Islet of Langerhans (tissue), 1 donor: ENCODE data around the gene SEPTIN1.

Source experiments
- FAIRE-seq: peaks from one replicate; lab custom pipeline; 2011; peaks lifted over from hg19 to GRCh38; lab: Jason Lieb, UNC

The SEPTIN1 gene

DNA sequence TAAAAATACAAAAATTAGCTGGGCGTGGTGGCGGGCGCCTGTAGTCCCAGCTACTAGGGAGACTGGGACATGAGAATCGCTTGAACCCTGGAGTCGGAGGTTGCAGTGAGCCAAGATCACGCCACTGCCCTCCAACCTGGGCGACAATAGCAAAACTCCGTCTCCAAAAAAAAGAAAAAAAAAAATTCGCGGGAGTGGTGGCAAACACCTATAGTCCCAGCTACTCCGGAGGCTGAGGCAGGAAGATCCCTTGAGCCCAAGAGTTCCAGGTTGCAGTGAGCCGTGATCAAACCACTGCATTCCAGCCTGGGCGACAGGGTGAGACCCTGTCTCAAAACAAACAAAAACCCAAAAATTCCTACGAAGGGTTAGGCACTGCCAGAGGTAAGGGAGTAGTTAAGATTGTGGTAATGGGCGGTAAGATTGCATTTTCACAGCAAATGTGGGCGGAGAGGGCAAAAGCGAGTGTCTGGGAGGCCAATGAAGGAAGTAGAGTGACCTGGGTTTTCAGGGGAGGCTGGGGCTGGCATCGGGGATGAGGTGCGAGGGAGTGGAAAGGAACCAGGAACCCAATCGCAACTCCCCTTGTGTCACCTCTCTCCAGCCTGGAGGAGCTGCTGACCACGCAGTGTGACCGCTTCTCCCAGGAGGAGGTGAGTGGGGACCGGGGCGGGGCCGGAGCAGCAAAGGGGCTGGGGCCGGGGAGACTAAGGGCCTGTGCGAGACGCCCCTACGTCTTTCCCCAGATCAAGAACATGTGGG is 5.1 kb downstream of the SEPTIN1 start:
- no peak for FAIRE-seq

DNA sequence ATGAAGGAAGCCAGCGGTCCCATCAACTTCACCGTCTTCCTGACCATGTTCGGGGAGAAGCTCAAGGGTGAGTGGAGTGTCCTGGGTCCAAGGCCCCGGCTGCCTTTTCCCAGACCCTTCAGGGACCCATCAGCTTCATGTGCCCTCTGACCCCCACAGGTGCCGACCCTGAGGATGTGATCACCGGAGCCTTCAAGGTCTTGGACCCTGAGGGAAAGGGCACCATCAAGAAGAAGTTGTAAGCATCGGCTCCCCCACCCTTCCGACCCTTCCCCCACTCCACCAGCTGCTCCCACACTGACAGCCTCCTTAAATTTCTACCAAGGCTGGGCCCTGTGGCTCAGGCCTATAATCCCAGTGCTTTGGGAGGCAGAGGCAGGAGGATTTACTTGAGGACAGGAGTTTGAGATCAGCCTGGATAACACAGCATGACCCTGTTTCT is 5.9 kb downstream of the SEPTIN1 start:
- FAIRE-seq: no peak

DNA sequence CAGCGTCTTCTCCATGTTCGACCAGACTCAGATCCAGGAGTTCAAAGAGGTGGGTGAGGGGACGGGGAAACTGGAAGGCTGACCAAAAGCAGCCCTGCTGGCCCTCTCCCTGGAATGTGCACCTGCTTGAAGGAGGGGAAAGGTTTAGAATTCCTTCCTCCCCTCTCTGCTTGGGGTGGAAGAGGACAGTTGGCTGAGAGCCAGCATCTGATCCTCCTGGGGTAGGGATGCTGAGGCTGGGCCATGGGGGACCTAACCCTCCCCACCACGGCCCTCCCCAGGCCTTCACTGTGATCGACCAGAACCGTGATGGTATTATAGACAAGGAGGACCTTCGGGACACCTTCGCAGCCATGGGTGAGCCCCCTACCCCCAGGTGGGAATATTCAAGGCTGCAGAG is 6.5 kb downstream of the SEPTIN1 start:
- no peak for FAIRE-seq

DNA sequence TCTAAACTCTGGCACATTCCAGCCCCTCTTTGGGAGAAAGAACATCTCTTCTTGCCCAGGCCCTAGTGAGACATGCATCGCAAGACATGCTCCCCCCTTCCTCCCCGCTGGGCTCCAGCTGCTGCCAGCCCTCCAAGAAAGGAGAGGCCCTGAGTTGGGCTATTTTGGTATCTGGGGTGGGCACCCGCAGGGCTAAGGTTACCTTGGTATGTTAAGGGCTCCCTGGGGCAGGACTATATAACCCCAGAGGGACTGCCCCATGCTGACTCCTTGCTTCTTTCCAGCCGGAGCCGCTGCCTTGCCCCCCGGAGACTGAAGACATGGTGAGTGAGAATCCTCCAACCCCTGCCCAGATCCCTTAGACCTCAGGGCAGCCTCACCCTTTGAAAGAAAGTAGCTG is 7.8 kb downstream of the SEPTIN1 start, which contains the start of gene MYL11:
MYL11 (plus strand) TSS at position 265 of the 400 bp plus-strand sequence; CDS start at position 321, 56 bp downstream.
- FAIRE-seq: no peak

DNA sequence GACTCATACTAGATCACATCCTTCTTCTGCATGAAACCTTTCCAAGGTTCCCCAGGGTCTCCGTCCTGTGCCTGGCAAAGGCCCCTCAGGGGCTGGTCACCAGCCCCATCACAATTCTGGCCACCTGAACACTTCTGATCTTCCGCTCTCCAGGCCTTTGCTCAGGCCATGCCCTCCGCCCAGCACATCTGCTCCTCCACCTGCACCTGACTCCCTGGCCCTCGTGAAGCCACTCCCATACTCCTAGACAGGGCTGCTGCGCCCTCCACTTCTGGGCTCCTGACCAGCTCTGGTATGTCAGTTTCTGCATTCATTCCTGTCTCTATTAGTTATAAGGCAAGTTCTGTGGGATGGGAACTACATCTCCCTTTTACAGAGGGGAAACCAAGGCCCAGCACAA is 9.6 kb downstream of the SEPTIN1 start:
- FAIRE-seq: no peak

DNA sequence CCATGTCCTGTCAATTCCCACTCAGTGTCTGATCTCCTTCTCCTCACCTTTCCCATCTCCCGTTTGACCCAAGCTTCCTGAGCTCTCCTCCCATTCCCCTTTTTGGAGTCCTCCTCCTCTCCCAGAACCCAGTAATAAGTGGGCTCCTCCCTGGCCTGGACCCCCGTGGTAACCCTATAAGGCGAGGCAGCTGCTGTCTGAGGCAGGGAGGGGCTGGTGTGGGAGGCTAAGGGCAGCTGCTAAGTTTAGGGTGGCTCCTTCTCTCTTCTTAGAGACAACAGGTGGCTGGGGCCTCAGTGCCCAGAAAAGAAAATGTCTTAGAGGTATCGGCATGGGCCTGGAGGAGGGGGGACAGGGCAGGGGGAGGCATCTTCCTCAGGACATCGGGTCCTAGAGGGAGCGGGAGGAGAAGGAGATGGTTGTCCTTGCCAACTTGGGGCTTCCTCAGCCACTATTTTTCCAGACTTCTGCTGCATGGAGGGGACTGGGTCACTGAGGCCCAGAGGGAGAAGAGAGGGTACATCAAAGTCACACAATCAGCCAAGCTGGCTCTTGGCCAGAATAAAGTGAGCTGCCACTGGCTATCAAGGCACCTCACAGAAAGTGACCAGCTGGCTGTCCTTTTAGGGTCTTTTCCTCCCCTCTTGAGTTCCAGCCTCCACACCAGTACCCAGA is 10.2 kb downstream of the SEPTIN1 start:
- no peak for FAIRE-seq

DNA sequence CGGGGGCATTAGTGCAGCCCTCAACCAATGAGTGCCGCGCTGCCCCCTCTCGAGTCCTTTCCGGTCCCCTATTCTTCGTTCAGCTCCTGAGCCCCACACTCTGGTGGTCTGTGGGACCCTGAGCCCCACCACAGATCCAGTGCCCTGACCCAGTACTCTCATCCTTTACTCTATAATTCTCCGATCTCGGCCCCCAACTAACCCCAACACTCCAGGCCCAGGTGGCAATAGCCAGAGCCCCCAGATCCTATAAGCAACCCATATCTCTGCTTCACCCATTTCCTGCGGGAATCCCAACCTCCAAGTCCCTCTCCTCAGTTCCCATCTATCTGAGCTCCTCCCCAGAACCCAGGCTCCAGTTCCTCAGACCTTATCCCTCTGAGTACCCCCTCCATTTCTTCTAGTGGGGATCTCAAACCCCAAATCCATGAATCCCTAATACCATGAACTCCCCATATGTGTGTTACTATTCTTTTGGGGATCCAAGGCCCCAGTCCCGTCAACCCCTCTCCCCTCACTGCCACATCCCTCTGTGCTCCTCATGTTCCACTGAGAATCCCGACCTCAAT is 11.0 kb downstream of the SEPTIN1 start:
- FAIRE-seq: no peak

DNA sequence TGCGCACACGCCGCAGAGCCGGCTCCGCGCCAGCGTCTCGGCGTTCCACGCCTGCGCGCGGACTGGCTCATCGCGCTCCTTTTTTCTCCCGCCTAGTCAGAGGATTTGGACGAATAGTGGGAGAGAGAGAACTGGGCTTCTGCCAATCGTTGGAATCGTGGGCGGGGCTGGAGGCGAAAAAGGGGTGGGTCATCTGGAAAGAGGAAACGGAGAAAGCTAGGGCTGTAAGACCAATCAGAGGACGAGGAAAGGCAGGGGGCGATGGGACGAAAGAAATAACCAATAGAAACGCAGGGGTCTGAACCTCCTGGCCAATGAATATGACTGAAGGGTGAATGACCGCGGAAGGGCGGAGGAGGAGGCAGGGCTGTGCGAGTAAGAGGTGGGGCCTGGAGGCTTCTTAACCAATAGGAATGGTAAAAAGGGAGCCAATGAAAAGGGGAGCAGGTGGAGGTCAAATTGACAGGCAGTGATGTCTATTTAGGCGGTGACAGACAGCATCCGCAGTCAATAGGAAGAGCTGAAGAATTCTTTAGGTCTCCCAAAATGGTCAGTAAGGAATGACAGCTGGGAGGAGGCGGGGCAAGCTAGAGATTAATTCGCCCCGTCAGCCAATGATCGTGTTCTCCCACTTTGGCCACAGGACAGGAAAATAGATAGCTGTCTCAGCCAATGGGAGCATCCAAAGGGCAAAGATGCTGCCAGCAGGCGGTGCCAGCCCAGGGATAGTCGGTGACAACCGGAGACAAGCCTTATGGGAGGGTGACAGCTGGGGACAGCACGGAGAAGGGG is 11.7 kb downstream of the SEPTIN1 start, which contains the start of gene TBC1D10B:
TBC1D10B (minus strand) TSS at position 39 of the 792 bp plus-strand sequence. CDS start 311 bp downstream, outside the sequence.
- FAIRE-seq: peak; percentile 100

DNA sequence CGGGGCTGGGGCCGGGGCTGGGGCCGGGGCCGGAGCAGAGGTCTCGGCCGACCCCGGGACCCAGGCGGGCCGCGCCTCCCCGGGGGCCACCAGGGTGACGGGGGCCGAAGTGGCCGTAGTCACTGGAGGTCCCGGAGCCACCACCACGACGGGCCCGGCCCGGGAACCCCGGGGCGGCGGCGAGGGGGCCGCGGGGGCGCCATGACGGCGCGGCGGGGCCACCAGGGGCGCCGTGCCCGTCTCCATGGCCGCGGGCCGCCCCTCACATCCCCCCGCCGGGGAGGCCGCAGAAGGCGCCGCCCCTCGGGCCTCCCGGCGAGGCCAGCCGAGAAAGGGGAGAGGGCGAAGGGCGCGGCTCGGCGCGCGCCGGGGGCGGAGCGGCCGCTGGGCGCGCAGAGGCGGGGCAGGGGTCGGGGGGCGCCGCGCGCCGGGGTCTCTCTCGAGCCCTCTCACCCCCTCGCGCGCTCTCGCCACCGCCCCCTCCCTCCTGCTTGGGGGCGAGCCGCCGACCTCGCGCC is 12.4 kb downstream of the SEPTIN1 start:
- FAIRE-seq: no peak

DNA sequence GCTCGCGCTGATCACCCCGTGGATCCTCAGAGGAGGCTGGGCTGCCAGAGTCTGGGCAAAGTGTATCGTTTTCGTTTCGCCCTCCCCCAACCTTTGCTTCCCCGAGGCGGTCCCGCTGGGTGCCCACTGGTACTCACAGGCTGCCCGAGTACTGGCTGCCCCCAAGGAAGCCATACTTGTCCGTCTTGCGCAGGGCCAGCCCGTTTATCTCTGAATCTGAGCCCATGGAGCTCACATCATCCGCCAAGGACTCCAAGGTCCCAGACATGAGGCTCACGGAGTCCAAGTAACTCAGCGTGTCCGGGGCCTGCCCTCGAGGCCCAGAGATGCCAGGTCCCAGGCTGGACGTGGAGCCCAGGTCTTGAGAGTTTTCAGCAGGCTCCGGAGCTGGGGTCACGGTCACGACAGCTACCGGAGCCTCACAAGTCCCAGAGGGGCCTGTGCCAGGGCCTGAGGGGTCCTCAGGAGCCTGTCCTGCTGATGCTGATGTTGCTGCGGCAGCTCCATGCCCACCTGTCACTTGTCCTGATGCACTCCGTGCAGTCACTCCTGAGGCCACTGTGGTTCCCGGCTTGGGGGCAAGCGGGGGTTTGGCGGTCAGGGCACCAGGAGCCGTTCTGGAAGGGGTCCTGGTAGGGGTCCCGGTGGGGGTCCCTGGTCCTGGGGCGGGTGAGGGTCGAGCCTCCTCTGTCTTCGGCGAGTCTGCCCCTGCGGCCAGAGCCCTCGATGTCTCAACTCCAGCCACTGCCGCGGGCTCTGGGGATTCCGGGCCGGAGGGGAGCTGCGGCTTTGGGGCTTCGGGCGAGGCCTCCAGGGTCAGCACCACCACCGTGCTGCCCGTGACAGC is 13.0 kb downstream of the SEPTIN1 start:
- no peak for FAIRE-seq

DNA sequence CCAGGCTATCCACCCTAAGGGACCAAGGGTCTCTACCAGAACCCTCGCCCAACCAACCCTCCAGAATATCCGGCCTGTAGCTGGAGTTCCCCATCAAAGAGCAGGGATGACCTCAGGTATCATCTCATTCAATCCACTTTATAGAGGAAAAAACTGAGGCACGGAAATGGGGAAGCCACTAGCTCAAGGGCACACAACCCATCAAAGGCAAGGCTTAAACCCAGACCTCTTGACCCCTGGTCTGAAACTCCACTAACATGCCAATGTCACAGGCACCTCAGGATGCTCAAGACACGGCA is 13.6 kb downstream of the SEPTIN1 start:
- no peak for FAIRE-seq

DNA sequence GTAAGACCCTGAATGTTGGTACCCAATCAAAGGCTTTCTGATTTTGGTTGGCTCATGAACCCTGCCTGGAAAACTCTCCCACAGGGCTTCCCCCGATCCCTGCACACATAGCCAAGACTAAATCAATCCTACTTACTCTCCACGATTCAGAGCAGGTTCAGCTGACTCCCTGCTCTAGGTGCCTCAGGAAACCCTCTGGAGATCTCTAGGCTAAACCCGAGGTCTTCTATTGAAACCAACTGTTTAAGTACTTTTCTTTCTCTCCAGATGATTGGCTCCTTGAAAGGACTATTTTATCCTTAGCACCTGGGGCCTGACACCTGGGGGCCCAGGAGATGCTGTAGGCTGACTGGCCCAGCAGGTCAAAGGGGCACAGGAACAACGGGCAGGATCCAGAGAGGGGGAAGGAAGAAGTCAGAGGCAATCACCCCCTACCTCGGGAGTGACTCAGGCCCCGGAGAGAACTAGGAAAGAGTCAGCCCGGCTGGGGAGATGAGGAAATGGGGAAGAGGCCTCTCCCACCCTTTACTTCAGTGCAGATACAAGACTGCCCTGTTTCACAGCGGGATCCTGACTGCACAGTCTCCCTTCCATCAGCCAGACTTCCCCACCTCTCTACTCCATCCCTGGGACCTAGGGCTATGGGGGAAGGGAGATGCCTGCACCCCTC is 14.1 kb downstream of the SEPTIN1 start:
- FAIRE-seq: no peak

DNA sequence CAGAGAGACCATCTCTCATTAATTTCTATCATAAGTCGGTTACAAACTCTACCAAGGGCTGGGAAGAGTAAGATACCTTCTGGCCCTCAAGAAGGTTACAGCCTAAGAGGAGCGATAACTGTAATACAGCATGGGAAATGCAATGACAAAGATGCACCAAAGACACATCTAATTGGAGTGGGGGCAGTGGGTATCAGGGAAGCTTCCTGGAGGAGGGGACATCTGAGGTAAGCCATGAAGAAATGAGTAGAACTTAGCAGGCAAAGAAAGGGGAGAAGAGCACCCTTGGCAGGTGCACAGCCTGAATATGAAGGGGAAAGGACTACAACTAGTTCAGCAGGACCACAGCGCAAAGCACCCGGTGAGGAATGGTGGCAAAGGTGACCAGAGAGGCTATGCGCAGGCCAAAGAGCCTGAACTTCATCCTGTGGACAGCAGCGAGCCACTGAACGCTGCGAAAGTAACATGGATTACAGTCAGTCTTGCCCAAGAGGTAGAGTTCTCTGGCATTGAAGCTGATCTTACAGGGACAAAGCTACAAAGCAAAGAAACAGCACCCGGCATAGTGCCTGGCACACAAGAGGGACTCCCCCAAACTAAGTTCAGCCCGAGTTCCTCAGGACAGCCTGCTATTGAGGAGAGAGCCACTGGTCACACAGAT is 14.9 kb downstream of the SEPTIN1 start:
- no peak for FAIRE-seq

DNA sequence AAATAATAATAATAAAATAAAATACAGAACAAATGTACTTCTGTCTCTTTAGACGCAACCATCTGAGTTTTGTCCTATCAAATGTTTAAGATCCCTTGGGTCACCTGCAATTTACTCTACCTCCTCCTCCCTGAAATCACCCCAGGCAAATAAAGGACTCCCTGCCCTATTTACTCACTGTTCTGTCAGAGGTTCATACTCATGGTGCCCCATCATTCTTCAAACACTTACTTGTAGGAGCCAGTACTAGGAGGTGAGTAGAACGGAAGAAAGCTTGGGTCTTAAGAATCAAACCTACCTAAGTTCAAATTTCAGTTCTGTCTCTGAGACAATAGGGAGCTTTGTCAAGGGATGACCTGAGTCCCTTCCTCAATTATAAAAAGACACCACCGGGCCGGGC is 15.8 kb downstream of the SEPTIN1 start:
- FAIRE-seq: no peak

DNA sequence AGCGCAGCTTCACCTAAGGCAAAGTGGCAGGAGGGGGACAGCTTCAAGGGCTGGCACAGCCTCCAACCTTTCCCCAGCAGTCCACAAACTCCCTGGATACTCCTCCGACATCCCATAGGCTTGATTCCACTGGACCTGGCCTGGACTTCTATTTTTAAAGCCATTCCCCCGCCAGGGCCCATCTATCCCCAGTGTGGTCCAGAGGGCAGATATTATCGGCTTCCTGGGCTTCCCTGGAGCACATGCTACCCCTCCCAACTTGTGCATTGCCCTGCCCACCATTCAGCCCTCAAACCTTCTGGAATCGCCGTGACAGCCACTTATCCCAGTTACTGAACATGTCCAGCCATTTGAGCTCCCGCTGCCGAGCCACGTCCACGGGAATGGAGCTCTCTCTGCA is 17.2 kb downstream of the SEPTIN1 start:
- FAIRE-seq: no peak

DNA sequence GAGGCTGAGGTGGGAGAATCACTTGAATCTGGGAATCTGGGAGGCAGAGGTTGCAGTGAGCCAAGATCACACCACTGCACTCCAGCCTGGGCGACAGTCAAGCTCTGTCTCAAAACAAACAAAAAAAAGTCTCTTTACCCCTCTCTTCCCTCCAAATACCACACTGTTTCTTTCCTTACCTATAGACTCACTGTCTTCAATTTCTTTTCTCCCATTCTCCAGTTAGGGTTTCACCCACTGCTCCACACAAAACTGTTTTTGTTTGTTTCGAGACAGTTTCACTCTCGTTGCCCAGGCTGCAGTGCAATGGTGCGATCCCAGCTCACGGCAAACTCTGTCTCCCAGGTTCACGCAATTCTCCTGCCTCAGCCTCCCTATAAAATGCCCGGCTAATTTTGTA is 21.2 kb downstream of the SEPTIN1 start:
- no peak for FAIRE-seq

DNA sequence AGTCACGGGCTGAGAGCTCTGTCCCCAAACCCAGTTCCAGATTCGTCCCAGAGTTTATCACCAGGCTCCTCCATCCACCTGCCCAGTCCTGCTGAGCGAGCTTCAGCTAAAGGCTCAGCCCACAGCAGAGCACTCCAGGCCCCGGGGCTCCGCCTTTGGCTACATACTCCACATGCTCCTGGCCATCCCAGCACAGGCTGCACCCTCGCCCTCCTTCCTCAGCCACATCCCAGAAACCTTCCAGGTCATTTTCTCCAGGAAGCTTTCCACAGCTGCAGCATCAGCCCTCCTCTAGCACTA is 22.5 kb downstream of the SEPTIN1 start:
- FAIRE-seq: no peak

DNA sequence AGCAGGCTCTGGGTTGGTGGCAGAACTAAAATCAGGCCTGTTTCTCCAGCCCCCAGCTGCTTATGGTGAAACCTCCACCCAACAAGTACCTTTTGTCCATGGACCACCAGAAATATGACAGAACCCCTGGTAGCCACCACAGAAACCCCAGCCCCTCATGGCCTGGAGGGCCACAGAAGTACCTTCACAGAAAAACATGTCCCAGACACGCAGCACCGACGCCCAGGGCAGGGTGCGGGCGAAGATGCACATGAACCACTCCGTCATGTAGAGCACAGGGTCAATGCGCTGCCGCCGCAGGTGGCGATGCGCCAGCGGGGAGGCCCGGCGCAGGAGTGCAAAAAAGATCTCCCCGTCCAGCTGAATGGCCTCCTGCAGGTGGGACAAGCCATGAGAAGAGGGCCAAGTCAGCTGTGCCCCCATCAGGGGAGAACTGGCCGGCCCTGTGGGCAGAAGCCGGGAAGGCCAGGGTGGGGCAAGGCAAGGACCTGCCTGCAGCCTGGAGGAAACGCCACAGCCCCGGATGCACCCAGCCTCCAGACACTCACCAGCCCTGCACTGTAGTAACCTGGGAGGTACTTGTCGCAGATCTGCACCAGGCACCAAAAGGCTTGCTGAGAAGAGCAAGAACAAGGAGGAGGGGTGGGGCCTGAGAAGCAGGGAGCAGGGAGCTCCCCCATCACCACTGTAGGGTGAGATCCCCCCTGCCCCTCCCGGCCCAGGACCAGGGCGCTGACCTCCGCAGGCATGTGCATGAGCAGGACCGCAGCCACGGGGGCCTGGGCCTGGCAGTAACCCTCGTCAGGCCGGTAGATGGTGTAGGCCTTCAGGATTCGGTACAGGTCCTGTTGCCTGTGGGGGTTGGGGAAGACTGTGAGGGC is 23.1 kb downstream of the SEPTIN1 start:
- FAIRE-seq: no peak

DNA sequence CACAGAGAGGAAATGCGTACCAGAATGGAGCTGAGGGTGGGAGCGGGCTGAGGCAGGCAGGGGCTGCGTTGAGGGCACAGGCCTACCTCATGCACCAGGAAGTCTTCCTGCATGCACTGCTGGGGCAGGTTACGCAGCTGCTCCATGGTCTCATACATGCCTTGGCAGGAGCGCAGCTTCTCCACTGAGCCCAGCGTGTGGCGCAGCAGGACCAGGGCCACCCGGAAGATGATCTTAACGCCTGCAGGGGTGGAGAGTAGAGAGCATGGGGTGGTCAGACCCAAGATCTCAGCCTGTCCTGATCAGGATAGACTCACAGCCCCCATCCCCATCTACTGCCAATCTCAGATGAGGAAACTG is 23.8 kb downstream of the SEPTIN1 start:
- FAIRE-seq: no peak
